ENCODE data around the gene AADACL2.

GRCh38 chr3:151777880-151778279 is 44.2 kb downstream of the AADACL2 start:
- TF ChIP-seq POLR2AphosphoS5 (IDR thresholded peaks at IDR 0.05; ENCODE audit: low read depth) (no peak), EZH2phosphoT487 (IDR thresholded peaks at IDR 0.05; ENCODE audit: unreplicated experiment) (no peak), CREB1 (CRISPR knock-in tag; IDR thresholded peaks at IDR 0.05; ENCODE audit: low read depth) (no peak), EZH2 (IDR thresholded peaks at IDR 0.05; ENCODE audit: low read depth, unreplicated experiment) (no peak), ZNF114 (CRISPR knock-in tag; IDR thresholded peaks at IDR 0.05) (no peak), ETS1 (IDR thresholded peaks at IDR 0.05) (no peak), NANOG (IDR thresholded peaks at IDR 0.05; ENCODE audit: borderline replicate concordance) (no peak), REST (IDR thresholded peaks at IDR 0.05; ENCODE audit: unreplicated experiment) (no peak), ZNF331 (CRISPR knock-in tag; IDR thresholded peaks at IDR 0.05; ENCODE audit: low read depth) (no peak)
- TF ChIP-seq, protein P1, sequence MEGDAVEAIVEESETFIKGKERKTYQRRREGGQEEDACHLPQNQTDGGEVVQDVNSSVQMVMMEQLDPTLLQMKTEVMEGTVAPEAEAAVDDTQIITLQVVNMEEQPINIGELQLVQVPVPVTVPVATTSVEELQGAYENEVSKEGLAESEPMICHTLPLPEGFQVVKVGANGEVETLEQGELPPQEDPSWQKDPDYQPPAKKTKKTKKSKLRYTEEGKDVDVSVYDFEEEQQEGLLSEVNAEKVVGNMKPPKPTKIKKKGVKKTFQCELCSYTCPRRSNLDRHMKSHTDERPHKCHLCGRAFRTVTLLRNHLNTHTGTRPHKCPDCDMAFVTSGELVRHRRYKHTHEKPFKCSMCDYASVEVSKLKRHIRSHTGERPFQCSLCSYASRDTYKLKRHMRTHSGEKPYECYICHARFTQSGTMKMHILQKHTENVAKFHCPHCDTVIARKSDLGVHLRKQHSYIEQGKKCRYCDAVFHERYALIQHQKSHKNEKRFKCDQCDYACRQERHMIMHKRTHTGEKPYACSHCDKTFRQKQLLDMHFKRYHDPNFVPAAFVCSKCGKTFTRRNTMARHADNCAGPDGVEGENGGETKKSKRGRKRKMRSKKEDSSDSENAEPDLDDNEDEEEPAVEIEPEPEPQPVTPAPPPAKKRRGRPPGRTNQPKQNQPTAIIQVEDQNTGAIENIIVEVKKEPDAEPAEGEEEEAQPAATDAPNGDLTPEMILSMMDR (conservative IDR thresholded peaks at IDR 0.05; ENCODE audit: low read depth in 2 of 2), result no peak
- TF ChIP-seq, protein P2, sequence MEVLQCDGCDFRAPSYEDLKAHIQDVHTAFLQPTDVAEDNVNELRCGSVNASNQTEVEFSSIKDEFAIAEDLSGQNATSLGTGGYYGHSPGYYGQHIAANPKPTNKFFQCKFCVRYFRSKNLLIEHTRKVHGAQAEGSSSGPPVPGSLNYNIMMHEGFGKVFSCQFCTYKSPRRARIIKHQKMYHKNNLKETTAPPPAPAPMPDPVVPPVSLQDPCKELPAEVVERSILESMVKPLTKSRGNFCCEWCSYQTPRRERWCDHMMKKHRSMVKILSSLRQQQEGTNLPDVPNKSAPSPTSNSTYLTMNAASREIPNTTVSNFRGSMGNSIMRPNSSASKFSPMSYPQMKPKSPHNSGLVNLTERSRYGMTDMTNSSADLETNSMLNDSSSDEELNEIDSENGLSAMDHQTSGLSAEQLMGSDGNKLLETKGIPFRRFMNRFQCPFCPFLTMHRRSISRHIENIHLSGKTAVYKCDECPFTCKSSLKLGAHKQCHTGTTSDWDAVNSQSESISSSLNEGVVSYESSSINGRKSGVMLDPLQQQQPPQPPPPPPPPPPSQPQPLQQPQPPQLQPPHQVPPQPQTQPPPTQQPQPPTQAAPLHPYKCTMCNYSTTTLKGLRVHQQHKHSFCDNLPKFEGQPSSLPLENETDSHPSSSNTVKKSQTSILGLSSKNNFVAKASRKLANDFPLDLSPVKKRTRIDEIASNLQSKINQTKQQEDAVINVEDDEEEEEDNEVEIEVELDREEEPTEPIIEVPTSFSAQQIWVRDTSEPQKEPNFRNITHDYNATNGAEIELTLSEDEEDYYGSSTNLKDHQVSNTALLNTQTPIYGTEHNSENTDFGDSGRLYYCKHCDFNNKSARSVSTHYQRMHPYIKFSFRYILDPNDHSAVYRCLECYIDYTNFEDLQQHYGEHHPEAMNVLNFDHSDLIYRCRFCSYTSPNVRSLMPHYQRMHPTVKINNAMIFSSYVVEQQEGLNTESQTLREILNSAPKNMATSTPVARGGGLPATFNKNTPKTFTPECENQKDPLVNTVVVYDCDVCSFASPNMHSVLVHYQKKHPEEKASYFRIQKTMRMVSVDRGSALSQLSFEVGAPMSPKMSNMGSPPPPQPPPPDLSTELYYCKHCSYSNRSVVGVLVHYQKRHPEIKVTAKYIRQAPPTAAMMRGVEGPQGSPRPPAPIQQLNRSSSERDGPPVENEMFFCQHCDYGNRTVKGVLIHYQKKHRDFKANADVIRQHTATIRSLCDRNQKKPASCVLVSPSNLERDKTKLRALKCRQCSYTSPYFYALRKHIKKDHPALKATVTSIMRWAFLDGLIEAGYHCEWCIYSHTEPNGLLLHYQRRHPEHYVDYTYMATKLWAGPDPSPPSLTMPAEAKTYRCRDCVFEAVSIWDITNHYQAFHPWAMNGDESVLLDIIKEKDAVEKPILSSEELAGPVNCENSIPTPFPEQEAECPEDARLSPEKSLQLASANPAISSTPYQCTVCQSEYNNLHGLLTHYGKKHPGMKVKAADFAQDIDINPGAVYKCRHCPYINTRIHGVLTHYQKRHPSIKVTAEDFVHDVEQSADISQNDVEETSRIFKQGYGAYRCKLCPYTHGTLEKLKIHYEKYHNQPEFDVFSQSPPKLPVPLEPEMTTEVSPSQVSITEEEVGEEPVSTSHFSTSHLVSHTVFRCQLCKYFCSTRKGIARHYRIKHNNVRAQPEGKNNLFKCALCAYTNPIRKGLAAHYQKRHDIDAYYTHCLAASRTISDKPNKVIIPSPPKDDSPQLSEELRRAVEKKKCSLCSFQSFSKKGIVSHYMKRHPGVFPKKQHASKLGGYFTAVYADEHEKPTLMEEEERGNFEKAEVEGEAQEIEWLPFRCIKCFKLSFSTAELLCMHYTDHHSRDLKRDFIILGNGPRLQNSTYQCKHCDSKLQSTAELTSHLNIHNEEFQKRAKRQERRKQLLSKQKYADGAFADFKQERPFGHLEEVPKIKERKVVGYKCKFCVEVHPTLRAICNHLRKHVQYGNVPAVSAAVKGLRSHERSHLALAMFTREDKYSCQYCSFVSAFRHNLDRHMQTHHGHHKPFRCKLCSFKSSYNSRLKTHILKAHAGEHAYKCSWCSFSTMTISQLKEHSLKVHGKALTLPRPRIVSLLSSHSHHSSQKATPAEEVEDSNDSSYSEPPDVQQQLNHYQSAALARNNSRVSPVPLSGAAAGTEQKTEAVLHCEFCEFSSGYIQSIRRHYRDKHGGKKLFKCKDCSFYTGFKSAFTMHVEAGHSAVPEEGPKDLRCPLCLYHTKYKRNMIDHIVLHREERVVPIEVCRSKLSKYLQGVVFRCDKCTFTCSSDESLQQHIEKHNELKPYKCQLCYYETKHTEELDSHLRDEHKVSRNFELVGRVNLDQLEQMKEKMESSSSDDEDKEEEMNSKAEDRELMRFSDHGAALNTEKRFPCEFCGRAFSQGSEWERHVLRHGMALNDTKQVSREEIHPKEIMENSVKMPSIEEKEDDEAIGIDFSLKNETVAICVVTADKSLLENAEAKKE (CRISPR knock-in tag; IDR thresholded peaks at IDR 0.05), result no peak
